GM23338 (cell line): Measurements from ENCODE around the gene FGF23. TPM values are rescaled to one million over a fixed set of nuclear protein-coding genes. Genes with fewer than 3 reads are reported as not detected.
A peak's percentile ranks its signal among the peaks of the same experiment; 100 is the strongest.

ENCODE experiments used
- ATAC-seq: fragments of 200-7000 bp; cut with Tn5 transposase; 3 replicates; pipeline ENCODE4 v1.9.1; 2020
- DNase-seq: peaks from one replicate; pipeline ENCODE4 v3.0.0-alpha.2; 2015; ENCODE audit warnings: low spot score
- H2AFZ ChIP-seq: fragments of 200-600 bp; sonication (generic); 2 replicates; pipeline ENCODE4 v1.8.0; 2016; ENCODE audit warnings: antibody characterized with exemption, mild to moderate bottlenecking, moderate library complexity
- H3F3A ChIP-seq: fragments of 200-600 bp; sonication (generic); replicated peaks from 2 replicates; pipeline ENCODE4 v1.8.0; 2017; ENCODE audit warnings: antibody characterized with exemption, mixed run types, low read depth
- H3K27ac ChIP-seq: fragments of 200-600 bp; sonication (generic); 2 replicates; pipeline ENCODE4 v1.6.1; 2016; ENCODE audit warnings: low read depth
- H3K27me3 ChIP-seq: fragments of 200-600 bp; sonication (generic); 2 replicates; pipeline ENCODE4 v1.8.0; 2016; ENCODE audit warnings: mild to moderate bottlenecking, mixed run types, moderate library complexity; ENCODE audit not compliant: insufficient read depth
- H3K36me3 ChIP-seq: fragments of 200-600 bp; sonication (generic); 2 replicates; pipeline ENCODE4 v1.8.0; 2016; ENCODE audit warnings: mild to moderate bottlenecking; ENCODE audit not compliant: insufficient read depth
- H3K4me1 ChIP-seq: fragments of 200-600 bp; sonication (generic); 2 replicates; pipeline ENCODE4 v1.8.0; 2016; ENCODE audit warnings: mild to moderate bottlenecking, moderate library complexity; ENCODE audit not compliant: insufficient read depth
- H3K4me2 ChIP-seq: fragments of 200-600 bp; sonication (generic); 2 replicates; pipeline ENCODE4 v1.7.1; 2017; ENCODE audit warnings: mixed run types
- H3K4me3 ChIP-seq: fragments of 200-600 bp; sonication (generic); 2 replicates; pipeline ENCODE4 v1.6.1; 2016; ENCODE audit warnings: mixed run types
- H3K79me2 ChIP-seq: fragments of 200-600 bp; sonication (generic); replicated peaks from 2 replicates; pipeline ENCODE4 v1.8.0; 2017; ENCODE audit warnings: mild to moderate bottlenecking; ENCODE audit not compliant: insufficient read depth
- H3K9me2 ChIP-seq: fragments of 200-600 bp; sonication (generic); 2 replicates; pipeline ENCODE4 v1.8.0; 2017; ENCODE audit not compliant: insufficient read depth
- H4K20me1 ChIP-seq: fragments of 200-600 bp; sonication (generic); replicated peaks from 2 replicates; pipeline ENCODE4 v1.8.0; 2017; ENCODE audit warnings: mild to moderate bottlenecking; ENCODE audit not compliant: insufficient read depth
- H3K27ac Mint-ChIP-seq: 2 replicates; pipeline ENCODE4 v1.8.0; 2020; ENCODE audit warnings: inconsistent platforms, mild to moderate bottlenecking, moderate library complexity, mixed read lengths
- H3K27me3 Mint-ChIP-seq: 3 replicates; pipeline ENCODE4 v1.8.0; 2022; ENCODE audit warnings: low read depth, mild to moderate bottlenecking, moderate library complexity, mixed read lengths, inconsistent platforms; ENCODE audit not compliant: insufficient read depth, poor library complexity
- H3K36me3 Mint-ChIP-seq: 3 replicates; pipeline ENCODE4 v1.8.0; 2021; ENCODE audit warnings: low read depth, mild to moderate bottlenecking, inconsistent platforms, moderate library complexity, mixed read lengths
- H3K4me1 Mint-ChIP-seq: 3 replicates; pipeline ENCODE4 v1.8.0; 2020; ENCODE audit warnings: mild to moderate bottlenecking, inconsistent platforms, mixed read lengths
- H3K4me3 Mint-ChIP-seq: 3 replicates; pipeline ENCODE4 v1.8.0; 2021; ENCODE audit warnings: moderate library complexity, mild to moderate bottlenecking, inconsistent platforms, mixed read lengths
- H3K9me3 Mint-ChIP-seq: 3 replicates; pipeline ENCODE4 v1.8.0; 2020; ENCODE audit warnings: moderate library complexity, mild to moderate bottlenecking, inconsistent platforms, mixed read lengths
- CREB1 ChIP-seq: fragments of 250-450 bp; sonication (Bioruptor Pico); IDR thresholded peaks from 2 replicates; pipeline ENCODE4 v1.5.0; 2020; ENCODE audit warnings: low read depth, mild to moderate bottlenecking, moderate library complexity
- EZH2 ChIP-seq: fragments of 200-600 bp; sonication (generic); IDR thresholded peaks from one replicate; pipeline ENCODE4 v1.8.0; 2017; ENCODE audit warnings: antibody characterized with exemption, mild to moderate bottlenecking, low read depth; ENCODE audit not compliant: unreplicated experiment
- POLR2AphosphoS5 ChIP-seq: IDR thresholded peaks from 2 replicates; pipeline ENCODE4 v1.6.1; 2016; ENCODE audit warnings: antibody characterized with exemption, low read depth
- REST ChIP-seq: IDR thresholded peaks from one replicate; pipeline ENCODE4 v1.6.1; 2018; ENCODE audit warnings: antibody characterized with exemption; ENCODE audit not compliant: unreplicated experiment
- STAT1 ChIP-seq: IDR thresholded peaks from one replicate; pipeline ENCODE4 v1.6.1; 2016; ENCODE audit warnings: antibody characterized with exemption; ENCODE audit not compliant: unreplicated experiment
- ZNF114 ChIP-seq: fragments of 250-450 bp; sonication (Bioruptor Pico); IDR thresholded peaks from 2 replicates; pipeline ENCODE4 v1.5.0; 2020; ENCODE audit warnings: mild to moderate bottlenecking, moderate library complexity
- ZNF331 ChIP-seq: fragments of 250-450 bp; sonication (Bioruptor Pico); IDR thresholded peaks from 2 replicates; pipeline ENCODE4 v1.5.0; 2020; ENCODE audit warnings: low read depth, mild to moderate bottlenecking, moderate library complexity
- polyA plus RNA-seq: library from polyadenylated mRNA; unstranded; fragments of >200 nt; fragmentation: Nextera tagmentation; extraction: Ambion mirVana; gene quantifications from 2 replicates; pipeline ENCODE4 v1.2.1, GENCODE V29; 2016
- total RNA-seq: library from RNA; depleted of rRNA; stranded (reverse); fragments of >200 nt; shearing (Covaris generic); gene quantifications from 2 replicates; pipeline ENCODE4 v1.2.3, GENCODE V29; 2014
- TF ChIP-seq, protein P1 (sequence below): IDR thresholded peaks from 2 replicates; pipeline ENCODE4 v1.6.1; 2016; ENCODE audit warnings: antibody characterized with exemption
- TF ChIP-seq, protein P2 (sequence below): fragments of 250-450 bp; sonication (Bioruptor Pico); IDR thresholded peaks from 2 replicates; pipeline ENCODE4 v1.5.0; 2020; ENCODE audit warnings: mild to moderate bottlenecking, moderate library complexity

The FGF23 gene
- total and polyA plus RNA-seq, 2 experiments from 2014 or later = 0.44 to 0.56 TPM

DNA sequence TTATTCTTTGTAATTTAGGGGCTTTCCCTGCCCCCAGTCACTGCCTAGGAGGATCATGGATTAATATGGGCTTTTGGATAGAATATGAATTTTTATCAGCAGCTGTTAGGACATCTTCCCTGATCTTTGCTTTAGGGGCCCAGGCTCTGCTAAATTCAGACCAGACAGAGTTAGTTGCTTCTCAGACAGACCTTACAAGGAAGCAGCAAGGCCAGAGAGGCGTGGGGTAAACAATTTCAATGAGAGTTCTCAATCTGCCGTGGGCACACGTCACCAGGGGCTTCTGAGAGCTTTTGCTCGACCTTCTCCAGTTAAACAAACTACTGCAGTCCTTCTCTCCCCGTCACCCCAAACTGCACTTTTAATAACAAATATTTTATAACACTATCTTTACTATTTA is 38.4 kb upstream of the FGF23 start (continued):
- TF ChIP-seq REST (no peak), POLR2AphosphoS5 (no peak), CREB1 (CRISPR knock-in tag) (no peak)

DNA sequence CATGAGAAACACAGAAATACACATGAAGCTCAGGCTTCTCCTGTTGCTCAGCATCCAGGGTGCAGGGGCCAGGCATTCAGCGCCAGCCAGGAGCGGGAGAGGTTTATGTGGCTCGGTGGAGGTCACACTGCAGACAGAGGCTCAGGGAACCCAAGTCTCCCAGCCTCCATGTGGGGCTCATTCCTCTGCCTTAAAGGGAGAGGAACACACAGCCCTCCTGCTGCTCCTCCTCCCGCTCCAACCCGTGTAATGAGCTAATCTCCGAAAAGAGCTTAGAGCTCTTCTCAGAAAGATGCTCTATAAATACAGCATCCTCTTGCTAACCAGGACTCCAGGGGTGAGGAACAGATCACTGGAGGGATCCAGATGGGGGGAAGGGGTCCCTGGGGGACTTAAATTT is 37.9 kb upstream of the FGF23 start:
- Histone ChIP-seq H3K27me3 (no peaks in the 10 kb centered on the region), H4K20me1 (no peaks in the 10 kb centered on the region), H3K4me3 (no peak overlapping the region), H3K9me2 (no peaks in the 10 kb centered on the region), H3K4me2 (no peak overlapping the region), H3K27ac (no peak overlapping the region), H2AFZ (peak overlapping the region; percentile 83), H3K79me2 (no peaks in the 10 kb centered on the region), H3F3A (no peaks in the 10 kb centered on the region), H3K4me1 (no peaks in the 10 kb centered on the region), H3K36me3 (no peaks in the 10 kb centered on the region)
- no peak overlapping the region for H3K4me3 Mint-ChIP-seq
- peaks cover 9% of the 10 kb centered on the region; the same call in 2 of the 3 replicates for H3K4me1 Mint-ChIP-seq
- H3K36me3 Mint-ChIP-seq = no peaks in the 10 kb centered on the region
- H3K27me3 Mint-ChIP-seq = no peaks in the 10 kb centered on the region
- ATAC-seq = peak; percentile 70
- no peak overlapping the region for H3K27ac Mint-ChIP-seq
- peak; percentile 23 for DNase-seq
- H3K9me3 Mint-ChIP-seq = no peaks in the 10 kb centered on the region
- TF ChIP-seq ZNF114 = no peak
- no peak for TF ChIP-seq ZNF331 (CRISPR knock-in tag)
- no peak for TF ChIP-seq EZH2
- TF ChIP-seq REST = no peak
- TF ChIP-seq, protein P1, sequence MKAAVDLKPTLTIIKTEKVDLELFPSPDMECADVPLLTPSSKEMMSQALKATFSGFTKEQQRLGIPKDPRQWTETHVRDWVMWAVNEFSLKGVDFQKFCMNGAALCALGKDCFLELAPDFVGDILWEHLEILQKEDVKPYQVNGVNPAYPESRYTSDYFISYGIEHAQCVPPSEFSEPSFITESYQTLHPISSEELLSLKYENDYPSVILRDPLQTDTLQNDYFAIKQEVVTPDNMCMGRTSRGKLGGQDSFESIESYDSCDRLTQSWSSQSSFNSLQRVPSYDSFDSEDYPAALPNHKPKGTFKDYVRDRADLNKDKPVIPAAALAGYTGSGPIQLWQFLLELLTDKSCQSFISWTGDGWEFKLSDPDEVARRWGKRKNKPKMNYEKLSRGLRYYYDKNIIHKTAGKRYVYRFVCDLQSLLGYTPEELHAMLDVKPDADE = no peak
- TF ChIP-seq CREB1 (CRISPR knock-in tag) = no peak
- TF ChIP-seq, protein P2, sequence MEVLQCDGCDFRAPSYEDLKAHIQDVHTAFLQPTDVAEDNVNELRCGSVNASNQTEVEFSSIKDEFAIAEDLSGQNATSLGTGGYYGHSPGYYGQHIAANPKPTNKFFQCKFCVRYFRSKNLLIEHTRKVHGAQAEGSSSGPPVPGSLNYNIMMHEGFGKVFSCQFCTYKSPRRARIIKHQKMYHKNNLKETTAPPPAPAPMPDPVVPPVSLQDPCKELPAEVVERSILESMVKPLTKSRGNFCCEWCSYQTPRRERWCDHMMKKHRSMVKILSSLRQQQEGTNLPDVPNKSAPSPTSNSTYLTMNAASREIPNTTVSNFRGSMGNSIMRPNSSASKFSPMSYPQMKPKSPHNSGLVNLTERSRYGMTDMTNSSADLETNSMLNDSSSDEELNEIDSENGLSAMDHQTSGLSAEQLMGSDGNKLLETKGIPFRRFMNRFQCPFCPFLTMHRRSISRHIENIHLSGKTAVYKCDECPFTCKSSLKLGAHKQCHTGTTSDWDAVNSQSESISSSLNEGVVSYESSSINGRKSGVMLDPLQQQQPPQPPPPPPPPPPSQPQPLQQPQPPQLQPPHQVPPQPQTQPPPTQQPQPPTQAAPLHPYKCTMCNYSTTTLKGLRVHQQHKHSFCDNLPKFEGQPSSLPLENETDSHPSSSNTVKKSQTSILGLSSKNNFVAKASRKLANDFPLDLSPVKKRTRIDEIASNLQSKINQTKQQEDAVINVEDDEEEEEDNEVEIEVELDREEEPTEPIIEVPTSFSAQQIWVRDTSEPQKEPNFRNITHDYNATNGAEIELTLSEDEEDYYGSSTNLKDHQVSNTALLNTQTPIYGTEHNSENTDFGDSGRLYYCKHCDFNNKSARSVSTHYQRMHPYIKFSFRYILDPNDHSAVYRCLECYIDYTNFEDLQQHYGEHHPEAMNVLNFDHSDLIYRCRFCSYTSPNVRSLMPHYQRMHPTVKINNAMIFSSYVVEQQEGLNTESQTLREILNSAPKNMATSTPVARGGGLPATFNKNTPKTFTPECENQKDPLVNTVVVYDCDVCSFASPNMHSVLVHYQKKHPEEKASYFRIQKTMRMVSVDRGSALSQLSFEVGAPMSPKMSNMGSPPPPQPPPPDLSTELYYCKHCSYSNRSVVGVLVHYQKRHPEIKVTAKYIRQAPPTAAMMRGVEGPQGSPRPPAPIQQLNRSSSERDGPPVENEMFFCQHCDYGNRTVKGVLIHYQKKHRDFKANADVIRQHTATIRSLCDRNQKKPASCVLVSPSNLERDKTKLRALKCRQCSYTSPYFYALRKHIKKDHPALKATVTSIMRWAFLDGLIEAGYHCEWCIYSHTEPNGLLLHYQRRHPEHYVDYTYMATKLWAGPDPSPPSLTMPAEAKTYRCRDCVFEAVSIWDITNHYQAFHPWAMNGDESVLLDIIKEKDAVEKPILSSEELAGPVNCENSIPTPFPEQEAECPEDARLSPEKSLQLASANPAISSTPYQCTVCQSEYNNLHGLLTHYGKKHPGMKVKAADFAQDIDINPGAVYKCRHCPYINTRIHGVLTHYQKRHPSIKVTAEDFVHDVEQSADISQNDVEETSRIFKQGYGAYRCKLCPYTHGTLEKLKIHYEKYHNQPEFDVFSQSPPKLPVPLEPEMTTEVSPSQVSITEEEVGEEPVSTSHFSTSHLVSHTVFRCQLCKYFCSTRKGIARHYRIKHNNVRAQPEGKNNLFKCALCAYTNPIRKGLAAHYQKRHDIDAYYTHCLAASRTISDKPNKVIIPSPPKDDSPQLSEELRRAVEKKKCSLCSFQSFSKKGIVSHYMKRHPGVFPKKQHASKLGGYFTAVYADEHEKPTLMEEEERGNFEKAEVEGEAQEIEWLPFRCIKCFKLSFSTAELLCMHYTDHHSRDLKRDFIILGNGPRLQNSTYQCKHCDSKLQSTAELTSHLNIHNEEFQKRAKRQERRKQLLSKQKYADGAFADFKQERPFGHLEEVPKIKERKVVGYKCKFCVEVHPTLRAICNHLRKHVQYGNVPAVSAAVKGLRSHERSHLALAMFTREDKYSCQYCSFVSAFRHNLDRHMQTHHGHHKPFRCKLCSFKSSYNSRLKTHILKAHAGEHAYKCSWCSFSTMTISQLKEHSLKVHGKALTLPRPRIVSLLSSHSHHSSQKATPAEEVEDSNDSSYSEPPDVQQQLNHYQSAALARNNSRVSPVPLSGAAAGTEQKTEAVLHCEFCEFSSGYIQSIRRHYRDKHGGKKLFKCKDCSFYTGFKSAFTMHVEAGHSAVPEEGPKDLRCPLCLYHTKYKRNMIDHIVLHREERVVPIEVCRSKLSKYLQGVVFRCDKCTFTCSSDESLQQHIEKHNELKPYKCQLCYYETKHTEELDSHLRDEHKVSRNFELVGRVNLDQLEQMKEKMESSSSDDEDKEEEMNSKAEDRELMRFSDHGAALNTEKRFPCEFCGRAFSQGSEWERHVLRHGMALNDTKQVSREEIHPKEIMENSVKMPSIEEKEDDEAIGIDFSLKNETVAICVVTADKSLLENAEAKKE (CRISPR knock-in tag) = no peak
- TF ChIP-seq STAT1 = no peak
